Activated CD4-positive, alpha-beta T cell treated with anti-CD3 and anti-CD28 coated beads, Interleukin-10, Interleukin-2, amounts not matched to agents 100 ng/mL and 50 ng/mL, durations not matched to agents 16 hours and 8 hours (primary cell): ENCODE results near the gene TYW1B.
"Not testable (repeated sequence)": the region's sequence is repeated elsewhere in the genome, so short reads cannot be mapped to it uniquely, and the experiment has no call there.

Source experiments
- DNase-seq: peaks from one replicate; pipeline ENCODE4 v3.0.0-alpha.2; 2020

The TYW1B gene

DNA sequence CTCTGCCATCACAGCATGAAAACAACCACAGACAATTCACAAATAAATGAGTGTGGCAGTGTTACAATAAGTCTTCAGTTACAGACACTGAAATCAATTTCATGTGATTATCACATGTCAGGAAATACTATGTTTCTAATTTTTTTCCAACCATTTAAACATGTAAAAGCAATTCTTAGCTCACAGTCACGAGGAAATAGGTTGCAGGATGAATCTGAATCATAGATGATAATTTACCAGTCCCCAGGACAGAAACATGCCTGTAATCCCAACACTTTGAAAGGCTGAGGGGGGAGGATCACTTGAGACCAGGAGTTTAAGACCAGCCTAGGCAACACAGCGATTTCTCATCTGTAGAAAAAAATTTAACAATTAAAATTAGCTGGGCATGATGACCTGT is 283.5 kb downstream of the TYW1B start:
- not testable (repeated sequence) for DNase-seq

DNA sequence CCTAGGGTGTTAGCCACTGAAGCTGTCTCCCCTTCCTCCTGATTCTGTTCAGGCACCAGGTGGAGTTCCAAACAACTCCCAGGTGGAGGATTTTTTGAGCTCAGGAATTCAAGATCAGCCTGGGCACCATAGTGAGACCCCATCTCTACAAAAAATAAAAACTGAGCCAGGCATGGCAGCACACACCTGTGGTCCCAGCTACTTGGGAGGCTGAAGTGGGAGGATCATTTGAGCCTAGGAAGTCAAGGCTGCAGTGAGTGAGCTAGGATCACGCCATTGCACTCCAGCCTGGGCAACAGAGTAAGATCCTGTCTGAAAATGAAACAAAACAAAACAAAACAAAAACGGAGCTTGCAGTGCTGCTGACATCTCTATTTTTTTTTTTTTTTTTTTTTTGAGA is 287.1 kb downstream of the TYW1B start:
- no peak for DNase-seq

DNA sequence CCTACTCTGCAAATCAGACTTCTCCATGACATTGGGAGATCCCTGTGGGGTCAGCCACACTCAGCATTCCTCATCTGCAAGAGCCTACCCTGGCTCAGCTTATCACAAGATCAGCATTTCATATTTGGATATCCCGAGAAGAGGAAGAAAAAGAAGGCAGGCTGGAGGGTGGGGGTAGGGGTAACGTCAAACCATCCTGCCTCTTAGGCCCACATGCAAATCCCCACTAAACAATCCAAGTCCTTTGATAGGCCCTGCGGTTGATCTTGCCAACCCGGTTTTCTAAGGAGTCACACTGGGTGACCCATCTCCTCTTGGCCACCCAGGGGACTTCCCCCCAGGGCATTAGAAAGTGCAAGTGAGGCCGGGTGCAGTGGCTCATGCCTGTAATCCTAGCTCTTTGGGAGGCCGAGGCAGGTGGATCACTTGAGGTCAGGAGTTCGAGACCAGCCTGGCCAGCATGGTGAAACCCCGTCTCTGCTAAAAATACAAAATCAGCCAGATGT is 287.8 kb downstream of the TYW1B start:
- DNase-seq: no peak

DNA sequence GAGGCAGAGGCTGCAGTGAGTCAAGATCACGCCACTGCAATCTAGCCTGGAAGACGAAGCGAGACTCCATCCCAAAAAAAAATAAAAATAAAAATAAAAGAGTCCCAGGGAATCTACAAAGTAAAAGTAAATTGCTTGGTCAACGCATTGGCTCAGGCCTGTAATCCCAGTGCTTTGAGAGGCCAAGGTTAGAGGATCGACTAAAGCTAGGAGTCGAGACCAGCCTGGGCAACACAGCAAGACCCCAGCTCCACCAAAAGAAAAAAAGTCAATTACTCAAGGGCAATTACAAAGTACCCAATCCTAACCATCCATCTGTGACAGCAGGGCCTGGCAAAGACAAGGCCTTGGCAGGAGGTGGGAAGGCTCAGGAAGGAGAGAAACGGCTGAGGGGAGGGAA is 288.3 kb downstream of the TYW1B start:
- no peak for DNase-seq

DNA sequence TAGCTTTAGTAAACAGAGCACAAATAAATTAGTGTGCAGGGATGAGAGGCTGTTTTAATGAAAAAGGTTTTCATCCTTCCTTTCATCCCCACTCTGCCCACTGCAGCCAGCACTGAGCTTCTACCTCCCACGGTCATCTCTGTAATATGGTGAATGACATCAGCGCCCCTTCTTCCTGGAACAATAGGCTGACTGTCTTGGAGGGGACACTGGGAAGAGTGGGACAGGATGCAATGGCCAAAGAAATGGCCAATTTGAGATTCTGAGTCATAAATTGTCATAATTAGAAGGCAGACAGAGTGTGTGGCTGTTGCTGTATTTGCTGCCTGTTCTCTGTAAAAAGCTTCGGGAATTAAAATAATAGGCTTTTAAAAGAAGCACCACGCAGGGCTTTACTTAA is 289.1 kb downstream of the TYW1B start:
- no peak for DNase-seq

DNA sequence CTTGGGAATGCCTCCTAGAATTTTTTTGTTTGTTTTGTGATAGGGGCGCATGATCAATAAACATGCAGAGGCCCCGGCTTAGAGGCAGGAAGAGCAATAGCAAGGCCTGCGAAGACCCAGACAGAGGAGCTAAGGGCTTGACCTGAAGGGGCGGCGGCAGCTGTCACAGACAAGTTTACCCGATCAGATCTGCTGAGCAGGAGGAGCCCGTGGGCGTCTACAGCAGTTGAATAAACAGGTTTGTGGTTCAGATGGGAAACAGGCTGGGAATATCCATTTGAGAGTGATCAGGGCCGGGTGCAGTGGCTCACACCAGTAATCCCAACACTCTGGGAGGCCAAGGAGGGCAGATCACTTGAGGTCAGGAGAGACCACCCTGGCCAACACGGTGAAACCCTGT is 289.9 kb downstream of the TYW1B start:
- DNase-seq: no peak

DNA sequence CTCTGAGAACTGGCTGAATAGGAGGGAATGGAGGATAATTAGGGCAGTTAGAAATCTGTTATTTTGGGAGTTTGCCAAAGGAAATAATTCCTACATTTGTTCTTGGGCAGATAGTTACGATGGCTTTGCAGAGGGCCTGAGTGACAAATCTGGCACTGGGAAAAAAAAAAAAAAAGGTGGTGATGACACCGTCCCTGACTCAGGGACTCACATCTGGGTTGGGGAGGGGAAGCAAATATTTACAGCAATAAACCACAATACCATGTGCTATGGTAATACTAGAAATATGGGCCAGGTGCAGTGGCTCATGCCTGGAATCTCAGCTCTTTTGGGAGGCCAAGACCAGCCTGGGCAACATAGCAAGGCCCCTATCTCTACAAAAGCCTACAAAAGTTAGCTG is 292.0 kb downstream of the TYW1B start:
- not testable (repeated sequence) for DNase-seq

DNA sequence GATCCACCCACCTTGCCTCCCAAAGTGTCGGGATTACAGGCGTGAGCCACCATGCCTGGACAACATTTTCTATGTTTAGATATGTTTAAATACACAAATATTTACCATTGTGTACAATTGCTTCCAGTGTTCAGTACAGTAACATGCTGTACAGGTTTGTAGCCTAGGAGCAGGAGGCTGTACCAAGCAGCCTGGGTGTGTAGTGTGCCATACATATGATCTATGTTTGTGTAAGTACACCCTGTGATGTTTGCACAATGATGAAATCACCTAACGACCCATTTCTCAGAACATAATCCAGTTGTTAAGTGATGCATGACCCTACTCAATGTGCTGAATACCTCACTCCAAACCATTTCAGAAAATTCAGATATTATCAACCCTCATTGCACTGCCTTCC is 297.0 kb downstream of the TYW1B start:
- not testable (repeated sequence) for DNase-seq
